ENCODE data around the gene TRIM45. TPM values are rescaled to one million over a fixed set of nuclear protein-coding genes. Genes with fewer than 3 reads are reported as not detected.

TRIM45 gene
- total RNA-seq, 2 experiments from 2014 or later = 0.25 to 0.88 TPM

DNA sequence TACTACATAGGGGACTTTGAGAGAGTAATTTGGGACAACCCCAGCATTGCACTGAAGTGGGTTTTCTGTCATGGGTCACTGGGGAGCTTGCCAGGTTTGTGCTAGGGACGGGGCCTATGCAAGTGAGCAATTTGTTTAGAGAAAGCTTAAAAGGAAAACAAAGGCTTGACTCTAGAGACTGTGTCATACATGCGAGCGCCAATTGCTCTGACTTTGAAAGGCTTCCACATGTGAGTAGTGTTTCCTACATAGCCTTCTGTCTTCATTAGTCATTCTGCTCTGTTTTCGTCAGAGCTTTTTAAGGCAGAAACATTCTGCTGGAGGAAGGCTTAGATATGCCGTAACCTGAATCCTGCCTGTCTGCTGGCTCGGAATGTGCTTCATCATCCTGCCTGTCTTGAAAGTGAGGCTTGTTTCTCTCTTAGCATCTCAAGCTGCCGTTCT is 28.4 kb downstream of the TRIM45 start:
- Histone ChIP-seq H3K9me3 (ENCODE audit: control insufficient read depth in 1 of 2, insufficient read depth in 1 of 2, low read length in 2 of 2) (no peaks in the 10 kb centered on the region), H3K4me3 (ENCODE audit: low read length) (no peak overlapping the region), H3K36me3 (ENCODE audit: insufficient read depth, low read length) (peaks cover 66% of the 10 kb centered on the region), H3K27ac (ENCODE audit: low read depth in 1 of 2, low read length in 2 of 2) (no peak overlapping the region), H3K27me3 (ENCODE audit: control insufficient read depth in 1 of 2, insufficient read depth in 2 of 2, low read length in 2 of 2) (no peaks in the 10 kb centered on the region), H3K4me1 (ENCODE audit: insufficient read depth, low read length) (no peaks in the 10 kb centered on the region)
- no peak for DNase-seq
- ChIA-PET POLR2A (no interaction called here), CTCF (interaction anchor here (0.8 to 1.8 kb wide), 4 partner anchors 25 to 35 kb away, joined by 3 to 7 read pairs (median 4); partner anchors contain the start of gene TTF2)
- no peak overlapping the region for H3K4me3 Mint-ChIP-seq
- H3K36me3 Mint-ChIP-seq (ENCODE audit: low read depth) = peaks cover 80% of the 10 kb centered on the region
- H3K27ac Mint-ChIP-seq = no peak overlapping the region
- intact Hi-C loops (cut with DNase I, micrococcal nuclease) = no loop called here
- TF ChIP-seq, protein P1, sequence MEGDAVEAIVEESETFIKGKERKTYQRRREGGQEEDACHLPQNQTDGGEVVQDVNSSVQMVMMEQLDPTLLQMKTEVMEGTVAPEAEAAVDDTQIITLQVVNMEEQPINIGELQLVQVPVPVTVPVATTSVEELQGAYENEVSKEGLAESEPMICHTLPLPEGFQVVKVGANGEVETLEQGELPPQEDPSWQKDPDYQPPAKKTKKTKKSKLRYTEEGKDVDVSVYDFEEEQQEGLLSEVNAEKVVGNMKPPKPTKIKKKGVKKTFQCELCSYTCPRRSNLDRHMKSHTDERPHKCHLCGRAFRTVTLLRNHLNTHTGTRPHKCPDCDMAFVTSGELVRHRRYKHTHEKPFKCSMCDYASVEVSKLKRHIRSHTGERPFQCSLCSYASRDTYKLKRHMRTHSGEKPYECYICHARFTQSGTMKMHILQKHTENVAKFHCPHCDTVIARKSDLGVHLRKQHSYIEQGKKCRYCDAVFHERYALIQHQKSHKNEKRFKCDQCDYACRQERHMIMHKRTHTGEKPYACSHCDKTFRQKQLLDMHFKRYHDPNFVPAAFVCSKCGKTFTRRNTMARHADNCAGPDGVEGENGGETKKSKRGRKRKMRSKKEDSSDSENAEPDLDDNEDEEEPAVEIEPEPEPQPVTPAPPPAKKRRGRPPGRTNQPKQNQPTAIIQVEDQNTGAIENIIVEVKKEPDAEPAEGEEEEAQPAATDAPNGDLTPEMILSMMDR (IDR thresholded peaks at IDR 0.05) = no peak
- no peaks in the 10 kb centered on the region for H3K9me3 Mint-ChIP-seq
- H3K27me3 Mint-ChIP-seq = no peaks in the 10 kb centered on the region
- ATAC-seq (ENCODE audit: poor library complexity) = no peak
- no peaks in the 10 kb centered on the region for H3K4me1 Mint-ChIP-seq (ENCODE audit: low read depth)

DNA sequence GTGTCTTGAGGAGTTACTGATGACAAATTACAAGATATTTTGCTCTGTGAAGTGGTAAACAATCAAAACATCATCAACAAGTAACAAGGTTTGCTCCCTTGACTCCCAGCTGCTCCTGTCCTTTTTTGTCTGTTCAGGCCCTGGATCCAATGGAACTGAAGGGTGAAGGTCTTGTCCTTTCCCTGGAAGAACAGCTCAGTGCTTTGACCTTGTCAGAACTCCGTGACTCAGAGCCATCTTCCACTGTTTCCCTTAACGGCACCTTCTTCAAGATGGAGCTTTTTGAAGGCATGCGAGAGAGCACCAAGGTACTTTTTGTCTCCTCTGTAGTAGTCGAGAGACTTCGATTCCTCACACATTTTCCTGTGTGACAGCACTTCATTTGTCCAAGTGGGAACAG is 29.0 kb downstream of the TRIM45 start:
- intact Hi-C loops (cut with DNase I, micrococcal nuclease) = no loop called here
- Histone ChIP-seq H3K27me3 (ENCODE audit: control insufficient read depth in 1 of 2, insufficient read depth in 2 of 2, low read length in 2 of 2) (no peaks in the 10 kb centered on the region), H3K9me3 (ENCODE audit: control insufficient read depth in 1 of 2, insufficient read depth in 1 of 2, low read length in 2 of 2) (no peaks in the 10 kb centered on the region), H3K27ac (ENCODE audit: low read depth in 1 of 2, low read length in 2 of 2) (no peak overlapping the region), H3K4me3 (ENCODE audit: low read length) (no peak overlapping the region), H3K4me1 (ENCODE audit: insufficient read depth, low read length) (no peaks in the 10 kb centered on the region), H3K36me3 (ENCODE audit: insufficient read depth, low read length) (peaks cover 64% of the 10 kb centered on the region)
- Mint-ChIP-seq H3K27ac (no peak overlapping the region), H3K27me3 (no peaks in the 10 kb centered on the region), H3K36me3 (ENCODE audit: low read depth) (peaks cover 78% of the 10 kb centered on the region), H3K4me3 (no peak overlapping the region), H3K9me3 (no peaks in the 10 kb centered on the region), H3K4me1 (ENCODE audit: low read depth) (no peaks in the 10 kb centered on the region)
- ATAC-seq (ENCODE audit: poor library complexity) = no peak
- ChIA-PET POLR2A (no interaction called here), CTCF (interaction anchor here (0.8 to 1.0 kb wide), 2 partner anchors 30 to 36 kb away, joined by 3 to 4 read pairs; no protein-coding TSS in a partner anchor)
- DNase-seq = no peak
- TF ChIP-seq, protein P1 (IDR thresholded peaks at IDR 0.05) = no peak

DNA sequence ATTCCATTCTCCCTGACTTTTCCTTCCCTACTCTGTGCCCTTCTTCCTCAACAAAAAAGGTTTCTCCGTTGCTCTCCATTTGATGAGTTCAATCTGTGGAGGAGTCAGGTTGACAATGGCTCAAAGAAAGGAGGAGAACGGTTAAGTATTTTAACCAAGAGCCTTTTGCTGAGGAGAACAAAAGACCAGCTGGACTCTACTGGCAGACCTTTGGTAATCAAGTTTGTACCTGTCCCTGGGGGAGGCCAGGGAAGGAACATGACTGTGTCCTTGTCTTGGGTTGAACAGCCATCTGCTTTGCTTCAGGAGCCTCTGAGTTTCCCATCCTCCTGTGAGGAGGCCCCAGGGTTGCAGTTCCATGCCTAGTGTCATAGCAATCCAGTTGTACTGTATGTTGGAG is 31.6 kb downstream of the TRIM45 start:
- no peaks in the 10 kb centered on the region for H3K9me3 ChIP-seq (ENCODE audit: control insufficient read depth in 1 of 2, insufficient read depth in 1 of 2, low read length in 2 of 2)
- no peaks in the 10 kb centered on the region for H3K9me3 Mint-ChIP-seq
- no peak overlapping the region for H3K4me3 ChIP-seq (ENCODE audit: low read length)
- intact Hi-C loops (cut with DNase I, micrococcal nuclease) = no loop called here
- no peak overlapping the region for H3K4me3 Mint-ChIP-seq
- TF ChIP-seq, protein P1 (IDR thresholded peaks at IDR 0.05) = no peak
- CTCF ChIA-PET = interaction anchor here (0.8 kb wide), 1 partner anchor 35 kb away, joined by 3 read pairs; no protein-coding TSS in a partner anchor
- ATAC-seq (ENCODE audit: poor library complexity) = no peak
- no peaks in the 10 kb centered on the region for H3K4me1 Mint-ChIP-seq (ENCODE audit: low read depth)
- H3K27me3 Mint-ChIP-seq = no peaks in the 10 kb centered on the region
- H3K27ac Mint-ChIP-seq = no peak overlapping the region
- DNase-seq = no peak
- no peaks in the 10 kb centered on the region for H3K27me3 ChIP-seq (ENCODE audit: control insufficient read depth in 1 of 2, insufficient read depth in 2 of 2, low read length in 2 of 2)
- H3K4me1 ChIP-seq (ENCODE audit: insufficient read depth, low read length) = no peaks in the 10 kb centered on the region
- peaks cover 55% of the 10 kb centered on the region for H3K36me3 ChIP-seq (ENCODE audit: insufficient read depth, low read length)
- peaks cover 72% of the 10 kb centered on the region for H3K36me3 Mint-ChIP-seq (ENCODE audit: low read depth)
- POLR2A ChIA-PET = no interaction called here
- H3K27ac ChIP-seq (ENCODE audit: low read depth in 1 of 2, low read length in 2 of 2) = no peak overlapping the region

All from CD4-positive, alpha-beta T cell (primary cell).